ENCODE measurements around the gene PPP1R14C.
"Not testable (repeated sequence)": the region's sequence is repeated elsewhere in the genome, so short reads cannot be mapped to it uniquely, and the experiment has no call there.

PPP1R14C gene

DNA sequence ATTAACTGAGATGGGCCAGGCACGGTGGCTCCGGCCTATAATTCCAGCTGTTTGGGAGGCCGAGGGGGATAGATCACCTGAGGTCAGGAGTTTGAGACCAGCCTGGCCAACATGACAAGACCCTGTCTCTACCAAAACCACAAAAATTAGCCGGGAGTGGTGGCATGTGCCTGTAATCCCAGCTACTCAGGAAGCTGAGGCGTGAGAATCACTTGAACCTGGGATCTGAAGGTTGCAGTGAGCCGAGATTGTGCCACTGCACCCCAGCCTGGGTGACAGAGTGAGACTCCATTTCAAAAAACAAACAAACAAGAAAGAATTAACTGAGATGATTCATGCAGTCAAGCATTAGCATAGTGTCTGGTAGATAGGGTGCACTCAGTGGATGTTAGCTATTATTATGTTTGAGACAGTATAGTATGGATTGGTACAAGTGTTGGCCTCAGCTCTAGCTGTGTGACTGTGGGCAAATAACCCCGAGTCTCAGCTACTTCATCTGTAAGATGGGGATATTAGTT is 37.1 kb downstream of the PPP1R14C start:
- WGBS (ENCODE audit: insufficient coverage, insufficient read length), result no CpG with 5 or more reads among the region's 7 CpGs
- H3K4me3 ChIP-seq (ENCODE audit: low read length), result not testable (repeated sequence)

DNA sequence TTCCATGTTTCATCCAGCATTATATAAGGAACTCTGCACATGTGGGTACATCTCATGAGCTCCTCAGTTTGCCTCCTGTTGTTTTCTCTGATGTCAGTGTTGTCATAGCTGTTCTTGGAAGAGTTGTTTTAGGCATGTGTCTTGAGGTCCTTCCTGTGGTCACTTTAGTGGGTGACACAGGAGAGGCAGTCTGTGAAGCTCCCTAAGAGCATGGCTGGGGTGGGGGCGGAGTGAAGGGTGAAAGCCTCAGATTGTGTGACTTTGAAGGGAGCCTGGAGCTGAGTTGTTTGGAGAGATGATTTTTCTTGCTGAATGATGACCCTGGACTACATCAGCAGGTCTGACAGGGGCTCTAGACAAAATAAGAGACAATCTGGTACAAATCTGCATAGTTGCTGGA is 37.7 kb downstream of the PPP1R14C start:
- no peak for DNase-seq (ENCODE audit: low read depth, low spot score)
- Histone ChIP-seq H3K27me3 (ENCODE audit: control insufficient read depth, insufficient read depth, low read length) (no peaks in the 10 kb centered on the region), H3K27ac (ENCODE audit: low read length) (no peak overlapping the region), H3K36me3 (ENCODE audit: control insufficient read depth, insufficient read depth, low read length) (no peaks in the 10 kb centered on the region), H3K4me1 (ENCODE audit: control insufficient read depth, insufficient read depth, low read length) (no peaks in the 10 kb centered on the region), H3K4me3 (ENCODE audit: low read length) (no peak overlapping the region), H3K9me3 (ENCODE audit: control insufficient read depth, insufficient read depth, low read length) (no peaks in the 10 kb centered on the region)
- no CpG with 5 or more reads among the region's 1 CpG for WGBS (ENCODE audit: insufficient coverage, insufficient read length)

More for the DNA sequence above, 37.1 kb downstream of the PPP1R14C start:
- not testable (repeated sequence) for H3K27me3 ChIP-seq (ENCODE audit: control insufficient read depth, insufficient read depth, low read length); DNase-seq (ENCODE audit: low read depth, low spot score); H3K4me1 ChIP-seq (ENCODE audit: control insufficient read depth, insufficient read depth, low read length); H3K36me3 ChIP-seq (ENCODE audit: control insufficient read depth, insufficient read depth, low read length); H3K9me3 ChIP-seq (ENCODE audit: control insufficient read depth, insufficient read depth, low read length); H3K27ac ChIP-seq (ENCODE audit: low read length)

GRCh38 chr6:150182460-150183078 is 39.7 kb downstream of the PPP1R14C start:
- H3K27ac ChIP-seq (ENCODE audit: low read length), result no peak overlapping the region
- no peaks in the 10 kb centered on the region for H3K9me3 ChIP-seq (ENCODE audit: control insufficient read depth, insufficient read depth, low read length)
- H3K36me3 ChIP-seq (ENCODE audit: control insufficient read depth, insufficient read depth, low read length), result no peaks in the 10 kb centered on the region
- DNase-seq (ENCODE audit: low read depth, low spot score), result no peak
- H3K4me3 ChIP-seq (ENCODE audit: low read length), result no peak overlapping the region
- H3K27me3 ChIP-seq (ENCODE audit: control insufficient read depth, insufficient read depth, low read length), result no peaks in the 10 kb centered on the region
- WGBS (ENCODE audit: insufficient coverage, insufficient read length), result no CpG with 5 or more reads among the region's 4 CpGs
- H3K4me1 ChIP-seq (ENCODE audit: control insufficient read depth, insufficient read depth, low read length), result no peaks in the 10 kb centered on the region

DNA sequence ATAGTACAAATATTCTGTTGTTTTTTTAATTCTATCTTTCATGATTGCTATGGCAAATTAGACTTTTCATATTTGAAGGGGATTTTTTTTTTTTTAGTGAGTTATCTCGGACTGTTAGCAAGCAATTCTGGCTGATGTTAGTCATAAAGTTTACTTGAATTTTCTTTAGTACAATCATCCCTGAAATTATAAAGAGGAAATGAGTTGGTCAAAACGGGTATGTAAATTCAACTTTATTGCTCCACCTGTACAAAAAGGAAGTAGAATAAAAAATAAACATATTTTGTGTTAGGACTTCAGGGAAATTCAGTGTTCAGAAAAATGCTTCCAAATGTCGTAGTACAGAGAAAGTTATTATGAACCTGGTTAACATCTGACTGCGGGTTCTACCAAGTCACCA is 40.3 kb downstream of the PPP1R14C start:
- Histone ChIP-seq H3K4me1 (ENCODE audit: control insufficient read depth, insufficient read depth, low read length) (no peaks in the 10 kb centered on the region), H3K9me3 (ENCODE audit: control insufficient read depth, insufficient read depth, low read length) (no peaks in the 10 kb centered on the region), H3K27ac (ENCODE audit: low read length) (no peak overlapping the region), H3K36me3 (ENCODE audit: control insufficient read depth, insufficient read depth, low read length) (no peaks in the 10 kb centered on the region), H3K4me3 (ENCODE audit: low read length) (no peak overlapping the region), H3K27me3 (ENCODE audit: control insufficient read depth, insufficient read depth, low read length) (no peaks in the 10 kb centered on the region)
- no CpG with 5 or more reads among the region's 4 CpGs for WGBS (ENCODE audit: insufficient coverage, insufficient read length)
- DNase-seq (ENCODE audit: low read depth, low spot score), result no peak

DNA sequence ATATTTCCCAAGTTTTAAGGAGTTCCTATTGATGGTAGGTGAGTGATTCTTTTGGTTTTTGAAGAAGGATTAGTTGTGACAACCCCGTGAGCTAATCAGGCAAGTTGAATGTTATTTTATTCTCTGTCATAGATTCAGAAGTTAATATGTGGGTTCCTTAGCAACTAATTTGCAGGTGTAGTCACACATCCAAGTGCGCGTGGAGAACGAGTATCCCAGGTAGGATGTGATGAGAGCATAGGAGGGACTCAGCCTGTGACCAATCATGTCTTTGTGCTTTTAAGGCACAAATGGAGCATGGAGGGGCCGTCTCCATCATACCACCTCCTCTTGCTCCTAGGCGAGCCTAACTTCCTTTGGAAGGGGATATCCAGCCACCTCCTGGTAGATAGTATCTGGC is 41.1 kb downstream of the PPP1R14C start:
- no peak overlapping the region for H3K4me3 ChIP-seq (ENCODE audit: low read length)

DNA sequence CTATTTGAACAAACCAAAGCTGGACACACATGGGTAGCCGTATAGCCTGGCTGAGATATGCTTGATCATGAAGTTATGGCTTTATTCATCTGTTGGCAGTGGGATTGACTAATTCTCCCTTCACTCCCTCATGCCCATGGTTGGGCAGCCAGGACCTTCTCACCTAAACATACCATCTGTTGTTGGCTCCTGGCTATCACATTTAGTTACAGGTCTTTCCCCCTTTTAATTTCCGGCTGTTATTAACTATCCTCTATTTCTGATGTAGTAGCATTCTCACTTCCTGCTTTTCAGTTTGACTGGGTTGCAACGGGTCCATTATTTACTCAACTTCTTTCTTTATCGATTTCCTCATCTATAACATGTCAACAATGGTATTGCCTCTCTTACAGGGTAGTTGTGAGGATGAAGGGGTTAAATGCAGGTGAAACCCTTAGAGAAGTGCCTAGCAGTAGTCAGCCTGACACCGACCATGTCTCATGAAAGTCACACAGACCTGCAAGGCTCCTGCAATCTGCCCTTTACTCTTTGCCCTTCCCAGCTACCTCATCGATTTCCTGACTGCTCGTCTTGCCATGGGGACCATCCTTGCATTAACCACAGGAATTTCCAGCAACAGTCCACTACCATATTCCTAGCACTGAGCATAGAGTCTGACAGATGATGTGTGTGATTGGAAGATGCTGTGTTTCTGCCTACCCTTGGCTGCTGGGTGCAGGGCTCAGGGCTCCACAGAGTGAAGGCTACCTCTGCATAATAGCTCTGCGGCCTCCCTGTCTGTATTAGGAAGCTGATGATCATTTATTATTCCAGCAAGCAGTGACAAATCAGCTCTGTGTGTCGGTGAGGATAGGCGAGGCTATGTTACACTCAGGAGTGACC is 42.2 kb downstream of the PPP1R14C start:
- H3K9me3 ChIP-seq (ENCODE audit: control insufficient read depth, insufficient read depth, low read length), result no peaks in the 10 kb centered on the region
- H3K4me1 ChIP-seq (ENCODE audit: control insufficient read depth, insufficient read depth, low read length), result no peaks in the 10 kb centered on the region
- no peak overlapping the region for H3K4me3 ChIP-seq (ENCODE audit: low read length)
- H3K27me3 ChIP-seq (ENCODE audit: control insufficient read depth, insufficient read depth, low read length), result no peaks in the 10 kb centered on the region
- DNase-seq (ENCODE audit: low read depth, low spot score), result no peak
- WGBS (ENCODE audit: insufficient coverage, insufficient read length), result no CpG with 5 or more reads among the region's 10 CpGs
- no peaks in the 10 kb centered on the region for H3K36me3 ChIP-seq (ENCODE audit: control insufficient read depth, insufficient read depth, low read length)
- no peak overlapping the region for H3K27ac ChIP-seq (ENCODE audit: low read length)

More for the DNA sequence above, 41.1 kb downstream of the PPP1R14C start:
- H3K9me3 ChIP-seq (ENCODE audit: control insufficient read depth, insufficient read depth, low read length), result no peaks in the 10 kb centered on the region
- no peak for DNase-seq (ENCODE audit: low read depth, low spot score)
- no peaks in the 10 kb centered on the region for H3K4me1 ChIP-seq (ENCODE audit: control insufficient read depth, insufficient read depth, low read length)
- H3K27me3 ChIP-seq (ENCODE audit: control insufficient read depth, insufficient read depth, low read length), result no peaks in the 10 kb centered on the region
- no peaks in the 10 kb centered on the region for H3K36me3 ChIP-seq (ENCODE audit: control insufficient read depth, insufficient read depth, low read length)
- H3K27ac ChIP-seq (ENCODE audit: low read length), result no peak overlapping the region
- no CpG with 5 or more reads among the region's 6 CpGs for WGBS (ENCODE audit: insufficient coverage, insufficient read length)

DNA sequence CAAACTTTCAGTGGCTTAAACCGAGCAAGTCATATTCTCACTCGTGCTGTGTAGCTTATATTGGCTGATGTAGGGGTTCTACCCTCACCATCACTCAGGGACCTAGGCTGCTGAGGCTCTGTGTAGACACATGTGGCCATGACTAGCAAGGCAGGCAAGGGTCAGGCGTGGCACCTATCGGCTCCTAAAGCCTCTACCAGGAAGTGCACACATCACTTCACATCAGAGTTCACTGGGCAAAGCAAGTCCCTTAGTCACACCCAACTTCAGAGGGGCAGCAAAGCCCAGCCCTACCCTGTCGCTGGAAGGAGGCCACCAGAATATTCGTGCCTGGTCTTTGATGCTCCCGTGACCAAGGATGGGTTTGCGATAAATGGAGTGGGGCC is 42.9 kb downstream of the PPP1R14C start:
- no CpG with 5 or more reads among the region's 8 CpGs for WGBS (ENCODE audit: insufficient coverage, insufficient read length)
- no peak overlapping the region for H3K4me3 ChIP-seq (ENCODE audit: low read length)
- no peak overlapping the region for H3K27ac ChIP-seq (ENCODE audit: low read length)

GRCh38 chr6:150186129-150186898 is 43.5 kb downstream of the PPP1R14C start:
- DNase-seq (ENCODE audit: low read depth, low spot score), result no peak
- H3K4me3 ChIP-seq (ENCODE audit: low read length), result no peak overlapping the region
- H3K9me3 ChIP-seq (ENCODE audit: control insufficient read depth, insufficient read depth, low read length), result no peaks in the 10 kb centered on the region
- no peak overlapping the region for H3K27ac ChIP-seq (ENCODE audit: low read length)
- no peaks in the 10 kb centered on the region for H3K36me3 ChIP-seq (ENCODE audit: control insufficient read depth, insufficient read depth, low read length)
- H3K27me3 ChIP-seq (ENCODE audit: control insufficient read depth, insufficient read depth, low read length), result no peaks in the 10 kb centered on the region
- WGBS (ENCODE audit: insufficient coverage, insufficient read length), result no CpG with 5 or more reads among the region's 9 CpGs
- H3K4me1 ChIP-seq (ENCODE audit: control insufficient read depth, insufficient read depth, low read length), result no peaks in the 10 kb centered on the region

More for the DNA sequence above, 42.9 kb downstream of the PPP1R14C start:
- no peak for DNase-seq (ENCODE audit: low read depth, low spot score)
- no peaks in the 10 kb centered on the region for H3K9me3 ChIP-seq (ENCODE audit: control insufficient read depth, insufficient read depth, low read length)
- H3K36me3 ChIP-seq (ENCODE audit: control insufficient read depth, insufficient read depth, low read length), result no peaks in the 10 kb centered on the region
- H3K4me1 ChIP-seq (ENCODE audit: control insufficient read depth, insufficient read depth, low read length), result no peaks in the 10 kb centered on the region
- H3K27me3 ChIP-seq (ENCODE audit: control insufficient read depth, insufficient read depth, low read length), result no peaks in the 10 kb centered on the region

GRCh38 chr6:150187433-150187832 is 44.6 kb downstream of the PPP1R14C start:
- not testable (repeated sequence) for H3K9me3 ChIP-seq (ENCODE audit: control insufficient read depth, insufficient read depth, low read length); H3K36me3 ChIP-seq (ENCODE audit: control insufficient read depth, insufficient read depth, low read length); H3K27ac ChIP-seq (ENCODE audit: low read length); H3K4me3 ChIP-seq (ENCODE audit: low read length); DNase-seq (ENCODE audit: low read depth, low spot score); H3K27me3 ChIP-seq (ENCODE audit: control insufficient read depth, insufficient read depth, low read length); H3K4me1 ChIP-seq (ENCODE audit: control insufficient read depth, insufficient read depth, low read length)
- no CpG with 5 or more reads among the region's 2 CpGs for WGBS (ENCODE audit: insufficient coverage, insufficient read length)

GRCh38 chr6:150189122-150189521 is 46.3 kb downstream of the PPP1R14C start:
- no peaks in the 10 kb centered on the region for H3K4me1 ChIP-seq (ENCODE audit: control insufficient read depth, insufficient read depth, low read length)
- no peaks in the 10 kb centered on the region for H3K36me3 ChIP-seq (ENCODE audit: control insufficient read depth, insufficient read depth, low read length)
- no peaks in the 10 kb centered on the region for H3K9me3 ChIP-seq (ENCODE audit: control insufficient read depth, insufficient read depth, low read length)
- no CpG with 5 or more reads among the region's 5 CpGs for WGBS (ENCODE audit: insufficient coverage, insufficient read length)
- DNase-seq (ENCODE audit: low read depth, low spot score), result no peak
- H3K27ac ChIP-seq (ENCODE audit: low read length), result no peak overlapping the region
- H3K27me3 ChIP-seq (ENCODE audit: control insufficient read depth, insufficient read depth, low read length), result no peaks in the 10 kb centered on the region
- no peak overlapping the region for H3K4me3 ChIP-seq (ENCODE audit: low read length)

Measured in iPS DF 6.9 (cell line).